ENCODE data around the gene TK1. TPM values are rescaled to one million over a fixed set of nuclear protein-coding genes. Genes with fewer than 3 reads are reported as not detected.
A peak's percentile ranks its signal among the peaks of the same experiment; 100 is the strongest.

The TK1 gene
- total RNA-seq, 4 donors from 2014 or later = 1.0 to 9.1 (median 7.0) TPM

DNA sequence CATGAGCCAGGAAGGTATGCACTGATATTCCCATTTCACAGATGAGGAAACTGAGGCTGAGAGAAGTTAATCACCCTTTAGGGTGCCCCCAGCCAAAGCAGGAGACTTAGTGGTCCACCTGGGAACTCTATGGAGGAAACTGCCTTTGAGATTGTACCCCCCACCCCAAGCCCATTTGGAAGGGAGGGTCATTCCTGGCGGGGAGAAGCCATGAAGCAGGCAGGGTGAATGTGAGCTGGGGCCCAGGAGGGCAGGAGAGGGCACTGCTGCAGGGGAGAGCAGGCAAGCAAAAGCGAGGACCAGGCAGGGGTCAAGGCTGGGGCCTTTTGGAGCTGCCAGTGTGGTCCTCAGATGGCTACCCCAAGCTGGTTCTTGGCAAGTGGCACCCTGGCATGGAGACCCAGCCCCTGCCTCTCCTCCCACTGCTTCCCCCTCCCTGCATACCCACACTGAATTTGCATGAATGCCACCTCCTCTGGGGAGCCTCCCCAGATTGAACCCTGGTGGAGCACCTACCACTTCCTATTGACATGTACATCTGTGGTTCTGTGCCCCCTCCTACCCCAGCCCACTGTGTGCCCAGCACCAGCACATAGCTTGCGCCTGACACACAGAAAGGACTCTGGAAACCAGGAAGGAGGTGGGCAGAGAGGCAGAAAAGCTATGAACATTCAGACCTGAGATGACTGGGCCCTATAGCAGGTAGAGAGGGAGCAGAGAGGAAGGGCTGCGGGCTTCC, 57.3 kb downstream of the TK1 start:
- H3K36me3 ChIP-seq = peaks cover 13% of the 10 kb centered on the region
- no peaks in the 10 kb centered on the region for H3K27me3 ChIP-seq
- no peak overlapping the region for H3K4me3 ChIP-seq
- TF ChIP-seq POLR2A (IDR thresholded peaks at IDR 0.05) = no peak
- no peak for TF ChIP-seq EP300 (IDR thresholded peaks at IDR 0.05)
- TF ChIP-seq POLR2AphosphoS5 (IDR thresholded peaks at IDR 0.05) = no peak
- TF ChIP-seq, protein P1, sequence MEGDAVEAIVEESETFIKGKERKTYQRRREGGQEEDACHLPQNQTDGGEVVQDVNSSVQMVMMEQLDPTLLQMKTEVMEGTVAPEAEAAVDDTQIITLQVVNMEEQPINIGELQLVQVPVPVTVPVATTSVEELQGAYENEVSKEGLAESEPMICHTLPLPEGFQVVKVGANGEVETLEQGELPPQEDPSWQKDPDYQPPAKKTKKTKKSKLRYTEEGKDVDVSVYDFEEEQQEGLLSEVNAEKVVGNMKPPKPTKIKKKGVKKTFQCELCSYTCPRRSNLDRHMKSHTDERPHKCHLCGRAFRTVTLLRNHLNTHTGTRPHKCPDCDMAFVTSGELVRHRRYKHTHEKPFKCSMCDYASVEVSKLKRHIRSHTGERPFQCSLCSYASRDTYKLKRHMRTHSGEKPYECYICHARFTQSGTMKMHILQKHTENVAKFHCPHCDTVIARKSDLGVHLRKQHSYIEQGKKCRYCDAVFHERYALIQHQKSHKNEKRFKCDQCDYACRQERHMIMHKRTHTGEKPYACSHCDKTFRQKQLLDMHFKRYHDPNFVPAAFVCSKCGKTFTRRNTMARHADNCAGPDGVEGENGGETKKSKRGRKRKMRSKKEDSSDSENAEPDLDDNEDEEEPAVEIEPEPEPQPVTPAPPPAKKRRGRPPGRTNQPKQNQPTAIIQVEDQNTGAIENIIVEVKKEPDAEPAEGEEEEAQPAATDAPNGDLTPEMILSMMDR (IDR thresholded peaks at IDR 0.05) = no peak
- no peaks in the 10 kb centered on the region for H3K9me3 ChIP-seq
- peaks cover 79% of the 10 kb centered on the region for H3K4me1 ChIP-seq
- WGBS = 81% methylated on average over 4 of the region's 4 CpGs
- peak overlapping the region; percentile 89 for H3K27ac ChIP-seq
- peak in 1 of 2 donors; percentile 63 for DNase-seq (ENCODE audit: low spot score in 2 of 2)

DNA sequence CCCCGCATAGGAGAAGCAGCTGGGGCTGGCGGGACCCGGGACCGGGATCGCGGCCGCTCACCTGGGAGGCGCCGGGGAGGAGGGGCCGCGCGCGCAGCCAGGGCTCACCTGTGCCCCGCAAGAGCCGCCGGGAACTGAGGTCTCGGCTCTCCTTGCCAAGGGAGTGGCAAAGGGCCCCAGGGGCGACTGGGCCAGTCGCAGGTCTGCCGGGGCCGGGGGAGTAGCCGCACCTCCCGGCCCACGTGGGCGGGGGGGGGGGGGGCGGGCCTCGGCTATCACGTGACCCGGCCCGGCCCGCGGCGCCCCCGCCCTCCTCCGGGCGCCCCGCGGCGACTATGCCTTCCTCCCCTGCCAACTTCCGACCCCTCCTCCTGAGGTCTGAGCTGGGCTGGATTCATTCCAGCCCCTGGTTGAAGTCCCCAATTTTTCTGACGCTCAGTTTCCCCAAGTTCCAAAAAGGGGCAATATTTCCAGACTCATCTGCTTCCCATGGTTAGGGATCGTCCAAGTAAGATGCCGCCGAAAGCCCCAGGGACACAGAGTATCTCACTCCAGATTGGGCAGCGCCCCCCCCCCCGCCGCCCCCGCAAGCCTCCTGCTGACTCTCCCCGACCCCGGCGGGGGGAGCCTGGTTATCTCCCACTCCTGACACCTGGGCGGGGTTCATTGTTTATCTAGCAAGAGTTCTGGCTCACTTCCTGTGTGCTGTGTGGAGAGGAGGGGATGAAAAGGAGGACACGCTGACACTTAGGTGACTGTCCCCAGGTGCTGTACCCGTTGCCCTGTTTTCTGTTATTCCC, 58.1 kb downstream of the TK1 start, which contains the start of gene TMC6:
TSS of gene TMC6 (minus strand) at position 205 of the 800 bp plus-strand sequence. CDS start 1,923 bp downstream, outside the sequence.
- 5% methylated on average over 10 of the region's 54 CpGs for WGBS
- no peaks in the 10 kb centered on the region for H3K27me3 ChIP-seq
- no peaks in the 10 kb centered on the region for H3K9me3 ChIP-seq
- TF ChIP-seq POLR2A (IDR thresholded peaks at IDR 0.05) = no peak
- TF ChIP-seq, protein P1 (IDR thresholded peaks at IDR 0.05) = no peak
- no peak for TF ChIP-seq EP300 (IDR thresholded peaks at IDR 0.05)
- no peak for TF ChIP-seq POLR2AphosphoS5 (IDR thresholded peaks at IDR 0.05)
- H3K4me3 ChIP-seq = peak within 1 kb of the TSS; percentile 69
- H3K4me1 ChIP-seq = peaks cover 84% of the 10 kb centered on the region
- peak; percentile 77 to 81 for DNase-seq (ENCODE audit: low spot score in 2 of 2)
- H3K27ac ChIP-seq = peak within 1 kb of the TSS; percentile 89
- H3K36me3 ChIP-seq = peaks cover 20% of the 10 kb centered on the region

- H3K4me1 ChIP-seq = peaks cover 84% of the 10 kb centered on the region
- H3K4me3 ChIP-seq = peak overlapping the region; percentile 69
- H3K27me3 ChIP-seq = no peaks in the 10 kb centered on the region
- peak overlapping the region; percentile 89 for H3K27ac ChIP-seq
- H3K36me3 ChIP-seq = peaks cover 28% of the 10 kb centered on the region
- no peaks in the 10 kb centered on the region for H3K9me3 ChIP-seq
- DNase-seq (ENCODE audit: low spot score in 2 of 2) = peak; percentile 68 to 80
- no peak for TF ChIP-seq POLR2A (IDR thresholded peaks at IDR 0.05)
- no peak for TF ChIP-seq POLR2AphosphoS5 (IDR thresholded peaks at IDR 0.05)
- TF ChIP-seq, protein P1 (IDR thresholded peaks at IDR 0.05) = no peak
- no peak for TF ChIP-seq EP300 (IDR thresholded peaks at IDR 0.05)
- WGBS = under 1% methylated on average over 20 of the region's 39 CpGs
These were observed 58.8 kb downstream of the TK1 start for GRCh38 chr17:78127888-78128550.

DNA sequence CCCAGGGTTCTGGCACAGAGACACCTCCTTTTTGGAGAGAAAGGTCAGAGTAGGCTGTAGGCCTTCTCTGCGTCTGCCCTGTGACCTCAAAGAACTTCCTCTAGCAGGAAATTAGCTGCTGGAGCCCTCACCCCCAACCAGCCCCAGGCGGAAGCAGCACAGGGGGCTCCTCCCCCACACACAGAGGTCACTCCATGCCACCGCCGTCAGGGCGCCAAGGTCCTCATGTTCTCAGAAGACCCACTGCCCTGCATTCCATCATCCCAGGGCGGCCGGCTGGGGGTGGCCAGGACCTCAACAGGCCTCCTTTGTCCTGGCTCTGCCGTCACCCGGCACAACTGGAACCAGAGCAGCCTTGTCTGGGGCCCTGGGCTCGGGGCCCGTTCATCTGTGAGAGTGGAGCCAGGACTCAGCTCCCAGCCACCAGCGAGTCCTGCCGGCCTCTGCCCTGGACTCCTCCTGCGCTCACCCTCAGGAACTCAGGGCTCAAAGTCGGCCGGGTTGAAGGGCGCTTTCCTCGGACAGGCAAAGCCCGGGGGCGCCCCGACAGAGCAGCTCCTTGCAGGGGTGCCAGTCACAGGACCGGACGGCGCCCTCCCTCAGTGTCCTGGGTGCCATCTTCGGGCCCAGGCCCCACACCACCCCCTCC, 59.5 kb downstream of the TK1 start:
- Histone ChIP-seq H3K27me3 (no peaks in the 10 kb centered on the region), H3K4me1 (peaks cover 80% of the 10 kb centered on the region), H3K36me3 (peaks cover 34% of the 10 kb centered on the region), H3K4me3 (peak overlapping the region; percentile 69), H3K27ac (peak overlapping the region; percentile 89), H3K9me3 (no peaks in the 10 kb centered on the region)
- peak in 1 of 2 donors; percentile 91 for DNase-seq (ENCODE audit: low spot score in 2 of 2)
- TF ChIP-seq, protein P1 (IDR thresholded peaks at IDR 0.05) = no peak
- TF ChIP-seq POLR2A (IDR thresholded peaks at IDR 0.05) = peak in 1 of 2 donors; percentile 31
- WGBS = 3% methylated on average over 12 of the region's 25 CpGs

All from suprapubic skin (tissue), 4 donors.